Jurkat, Clone E6-1 (cell line): ENCODE results near the gene ATF4.
A peak's percentile ranks its signal among the peaks of the same experiment; 100 is the strongest.

Experiments
- DNase-seq: peaks from one replicate; pipeline ENCODE4 v3.0.0-alpha.2; 2011; ENCODE audit warnings: low read depth, low spot score
- H3K4me3 ChIP-seq: 2 replicates; pipeline ENCODE4 v1.5.1; 2011; ENCODE audit warnings: mild to moderate bottlenecking, low read length, control low read depth, moderate library complexity

ATF4 gene

GRCh38 chr22:39543095-39543494 is 22.7 kb downstream of the ATF4 start:
- no peak for DNase-seq
- no peak overlapping the region for H3K4me3 ChIP-seq

DNA sequence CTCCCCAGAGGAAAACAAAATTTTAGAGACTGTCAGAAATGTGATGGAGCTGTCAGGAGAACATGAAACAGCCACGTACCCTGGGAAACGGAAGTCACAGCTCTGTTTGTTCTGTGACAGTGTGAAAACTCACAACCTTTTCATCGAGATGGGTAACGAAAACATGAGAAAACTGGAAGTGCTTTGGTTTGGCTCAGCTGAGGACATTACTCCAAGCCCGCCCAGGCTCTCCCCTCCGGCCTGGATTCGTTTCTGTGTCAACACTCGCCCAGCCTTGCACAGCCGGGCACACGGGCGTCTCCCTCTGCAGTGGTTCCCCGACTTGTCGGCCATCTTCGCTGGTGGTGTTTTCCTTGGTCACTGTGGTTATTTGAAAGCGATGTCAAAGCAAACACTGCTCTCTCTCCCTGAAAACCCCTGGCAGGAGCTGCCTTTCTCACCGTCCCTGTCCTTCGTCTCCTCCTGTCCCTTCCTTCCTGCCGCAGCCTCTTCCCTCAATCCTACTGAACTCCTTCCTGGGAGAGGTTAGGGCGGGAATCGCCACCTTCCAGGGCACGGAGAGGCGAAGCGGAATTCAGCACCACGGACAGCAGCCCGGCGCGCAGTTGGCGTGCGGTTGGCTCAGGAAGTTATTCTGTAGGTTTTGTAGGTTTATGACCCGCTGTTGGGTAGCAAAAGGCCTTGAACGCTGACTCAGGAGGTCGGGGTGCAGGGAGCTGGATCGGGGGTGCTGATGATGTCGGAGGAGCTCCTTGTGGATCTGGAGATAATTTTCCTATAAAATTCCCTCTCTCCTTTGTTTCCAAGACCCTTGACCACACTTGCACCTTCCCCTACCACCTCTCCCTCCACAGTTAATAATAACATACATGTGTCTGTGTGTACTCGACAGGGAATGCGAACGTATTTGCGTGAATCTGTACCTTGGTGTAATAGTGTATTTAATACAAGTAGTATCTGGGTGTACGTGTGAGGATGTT is 25.3 kb downstream of the ATF4 start:
- peak; percentile 58 for DNase-seq
- peak overlapping the region; percentile 28 for H3K4me3 ChIP-seq

DNA sequence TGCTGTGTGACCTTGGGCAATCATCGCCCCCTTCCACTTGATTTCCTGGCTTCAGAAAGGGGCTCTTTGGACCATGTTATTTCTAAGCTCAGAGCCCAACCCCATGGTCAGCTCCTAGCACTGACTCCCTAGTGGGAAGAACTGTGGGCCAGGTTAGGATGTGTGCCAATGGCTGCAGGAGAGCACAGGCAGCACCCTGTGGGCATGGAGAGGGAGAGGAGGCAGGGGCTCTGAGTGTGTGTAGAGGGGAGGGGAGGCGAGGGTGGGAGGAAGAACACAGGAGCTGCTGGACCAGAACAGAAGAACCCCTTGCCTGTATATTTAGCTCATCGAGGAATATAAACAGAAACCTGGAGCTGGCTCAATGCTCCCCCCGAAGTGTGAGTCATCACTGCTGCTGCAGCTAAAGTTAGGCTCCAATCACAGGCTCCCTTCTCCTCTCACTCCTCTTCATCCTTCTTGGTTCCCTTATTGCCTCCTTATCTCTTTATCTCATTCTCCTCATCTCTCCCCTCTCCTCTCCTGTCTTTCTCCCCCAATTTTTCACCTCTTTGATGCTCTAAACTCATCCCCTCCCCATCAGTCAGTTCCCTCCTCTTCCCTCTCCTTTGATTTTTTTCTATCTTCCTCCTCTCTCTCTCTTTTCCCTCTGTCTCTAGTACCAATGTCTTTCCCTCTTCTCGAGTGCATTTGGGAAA is 26.7 kb downstream of the ATF4 start:
- no peak overlapping the region for H3K4me3 ChIP-seq
- DNase-seq, result no peak

GRCh38 chr22:39547587-39547947 is 27.2 kb downstream of the ATF4 start:
- no peak overlapping the region for H3K4me3 ChIP-seq
- DNase-seq, result no peak

GRCh38 chr22:39553429-39553828 is 33.1 kb downstream of the ATF4 start:
- DNase-seq, result no peak
- no peak overlapping the region for H3K4me3 ChIP-seq

- no peak overlapping the region for H3K4me3 ChIP-seq
- DNase-seq, result no peak
These were observed 33.8 kb downstream of the ATF4 start for GRCh38 chr22:39554151-39554550.

GRCh38 chr22:39556970-39557841 is 36.8 kb downstream of the ATF4 start:
- no peak overlapping the region for H3K4me3 ChIP-seq
- no peak for DNase-seq

DNA sequence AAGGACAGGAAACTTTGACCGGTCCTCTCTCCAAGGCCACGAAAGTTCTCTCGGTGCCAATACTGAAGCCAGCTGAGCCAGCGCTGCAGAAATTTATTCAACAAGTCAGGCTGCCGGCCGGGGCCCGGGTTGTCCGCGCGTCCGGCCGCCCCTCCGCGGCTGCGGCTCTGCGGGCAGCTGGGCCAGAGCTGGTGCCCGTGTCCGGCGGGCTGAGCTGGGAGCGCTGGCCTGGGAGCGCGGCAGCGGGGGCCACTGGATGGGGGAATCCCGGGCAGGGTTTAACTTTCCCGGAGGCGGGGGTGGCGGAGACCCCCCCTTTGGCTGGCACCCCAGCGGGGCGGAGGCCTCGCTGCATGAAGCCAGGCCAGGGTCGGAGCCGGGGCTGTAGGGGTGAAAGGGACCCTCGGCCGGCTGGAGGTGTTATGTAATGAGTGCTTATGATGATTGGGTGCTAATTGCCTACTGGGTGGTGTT is 37.9 kb downstream of the ATF4 start:
- H3K4me3 ChIP-seq, result no peak overlapping the region
- no peak for DNase-seq

- DNase-seq, result no peak
These were observed 38.6 kb downstream of the ATF4 start for GRCh38 chr22:39558950-39559349.

GRCh38 chr22:39559456-39560105 is 39.2 kb downstream of the ATF4 start:
- no peak overlapping the region for H3K4me3 ChIP-seq
- no peak for DNase-seq

More at GRCh38 chr22:39558950-39559349, 38.6 kb downstream of the ATF4 start:
- H3K4me3 ChIP-seq, result no peak overlapping the region

DNA sequence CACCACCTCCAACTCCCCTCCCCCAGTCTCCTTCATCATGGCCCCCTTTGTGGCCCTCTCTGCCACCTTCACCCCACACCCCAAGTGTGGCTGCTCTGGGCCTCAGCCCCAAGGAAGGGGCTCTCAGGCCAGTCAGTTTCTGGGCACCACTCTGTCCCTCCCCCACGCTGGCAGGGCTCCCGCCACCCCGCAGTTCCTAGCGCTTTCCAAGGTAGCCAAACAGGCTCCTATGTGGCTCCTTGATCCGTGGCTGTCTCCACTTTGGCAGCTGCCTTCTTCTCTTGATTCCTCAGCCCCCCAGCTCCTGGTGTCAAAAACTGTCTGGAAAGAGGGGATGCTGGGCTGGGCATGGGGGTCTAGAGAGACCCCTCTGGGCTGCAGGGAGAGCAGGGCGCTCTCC is 39.8 kb downstream of the ATF4 start:
- no peak for DNase-seq
- H3K4me3 ChIP-seq, result no peak overlapping the region

- no peak overlapping the region for H3K4me3 ChIP-seq
- no peak for DNase-seq
These were observed 42.6 kb downstream of the ATF4 start for GRCh38 chr22:39562839-39563489.

GRCh38 chr22:39563571-39564428 is 43.4 kb downstream of the ATF4 start:
- H3K4me3 ChIP-seq, result no peak overlapping the region
- DNase-seq, result no peak

- H3K4me3 ChIP-seq, result no peak overlapping the region
- no peak for DNase-seq
These were observed 45.1 kb downstream of the ATF4 start for GRCh38 chr22:39565414-39565944.

- H3K4me3 ChIP-seq, result peak overlapping the region; percentile 19; the same call in 1 of the 2 replicates
- peak; percentile 86 for DNase-seq
These were observed 47.0 kb downstream of the ATF4 start for GRCh38 chr22:39567135-39567946.

GRCh38 chr22:39568278-39568981 is 48.1 kb downstream of the ATF4 start:
- DNase-seq, result no peak
- H3K4me3 ChIP-seq, result no peak overlapping the region
